ENCODE data around the gene SOX1. TPM values are rescaled to one million over a fixed set of nuclear protein-coding genes. Genes with fewer than 3 reads are reported as not detected.

SOX1 gene
- total RNA-seq, 1 experiment from 2014 or later = not detected

DNA sequence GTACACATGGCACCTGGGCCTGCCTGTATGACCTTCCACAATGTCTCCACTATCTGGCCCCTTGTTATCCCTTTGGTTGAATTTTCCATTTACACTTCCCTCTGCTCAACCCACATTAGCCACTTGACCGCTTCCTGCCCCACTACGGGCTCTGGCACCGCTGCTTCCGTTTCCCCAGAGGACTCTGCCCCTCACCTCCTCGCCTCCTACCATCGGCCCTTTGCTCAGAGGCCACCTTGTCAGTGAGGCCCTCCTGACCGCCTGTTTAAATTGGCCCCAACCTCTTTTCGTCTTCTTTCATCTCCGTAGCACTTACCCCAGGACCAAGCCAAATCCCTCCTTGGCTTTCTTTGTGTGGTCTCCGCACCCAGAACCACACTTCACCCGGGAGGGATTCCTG lies 47.4 kb downstream of the SOX1 start:
- no TSS peak for BruUV-seq (replicated peaks)
- Mint-ChIP-seq H3K4me1 (ENCODE audit: low read depth, unreplicated experiment) (no peaks in the 10 kb centered on the region), H3K27me3 (ENCODE audit: unreplicated experiment) (no peaks in the 10 kb centered on the region), H3K9me3 (ENCODE audit: low read depth, unreplicated experiment) (no peaks in the 10 kb centered on the region), H3K4me3 (ENCODE audit: low read depth, unreplicated experiment) (no peak overlapping the region), H3K27ac (ENCODE audit: unreplicated experiment) (no peak overlapping the region), H3K36me3 (ENCODE audit: insufficient read depth, unreplicated experiment) (no peaks in the 10 kb centered on the region)
- intact Hi-C loops (cut with micrococcal nuclease; ENCODE audit: unreplicated experiment) = no loop called here
- TF ChIP-seq, protein P1, sequence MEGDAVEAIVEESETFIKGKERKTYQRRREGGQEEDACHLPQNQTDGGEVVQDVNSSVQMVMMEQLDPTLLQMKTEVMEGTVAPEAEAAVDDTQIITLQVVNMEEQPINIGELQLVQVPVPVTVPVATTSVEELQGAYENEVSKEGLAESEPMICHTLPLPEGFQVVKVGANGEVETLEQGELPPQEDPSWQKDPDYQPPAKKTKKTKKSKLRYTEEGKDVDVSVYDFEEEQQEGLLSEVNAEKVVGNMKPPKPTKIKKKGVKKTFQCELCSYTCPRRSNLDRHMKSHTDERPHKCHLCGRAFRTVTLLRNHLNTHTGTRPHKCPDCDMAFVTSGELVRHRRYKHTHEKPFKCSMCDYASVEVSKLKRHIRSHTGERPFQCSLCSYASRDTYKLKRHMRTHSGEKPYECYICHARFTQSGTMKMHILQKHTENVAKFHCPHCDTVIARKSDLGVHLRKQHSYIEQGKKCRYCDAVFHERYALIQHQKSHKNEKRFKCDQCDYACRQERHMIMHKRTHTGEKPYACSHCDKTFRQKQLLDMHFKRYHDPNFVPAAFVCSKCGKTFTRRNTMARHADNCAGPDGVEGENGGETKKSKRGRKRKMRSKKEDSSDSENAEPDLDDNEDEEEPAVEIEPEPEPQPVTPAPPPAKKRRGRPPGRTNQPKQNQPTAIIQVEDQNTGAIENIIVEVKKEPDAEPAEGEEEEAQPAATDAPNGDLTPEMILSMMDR (IDR thresholded peaks at IDR 0.05; ENCODE audit: unreplicated experiment) = no peak
- CTCF ChIA-PET = no interaction called here
- no peak for DNase-seq

DNA sequence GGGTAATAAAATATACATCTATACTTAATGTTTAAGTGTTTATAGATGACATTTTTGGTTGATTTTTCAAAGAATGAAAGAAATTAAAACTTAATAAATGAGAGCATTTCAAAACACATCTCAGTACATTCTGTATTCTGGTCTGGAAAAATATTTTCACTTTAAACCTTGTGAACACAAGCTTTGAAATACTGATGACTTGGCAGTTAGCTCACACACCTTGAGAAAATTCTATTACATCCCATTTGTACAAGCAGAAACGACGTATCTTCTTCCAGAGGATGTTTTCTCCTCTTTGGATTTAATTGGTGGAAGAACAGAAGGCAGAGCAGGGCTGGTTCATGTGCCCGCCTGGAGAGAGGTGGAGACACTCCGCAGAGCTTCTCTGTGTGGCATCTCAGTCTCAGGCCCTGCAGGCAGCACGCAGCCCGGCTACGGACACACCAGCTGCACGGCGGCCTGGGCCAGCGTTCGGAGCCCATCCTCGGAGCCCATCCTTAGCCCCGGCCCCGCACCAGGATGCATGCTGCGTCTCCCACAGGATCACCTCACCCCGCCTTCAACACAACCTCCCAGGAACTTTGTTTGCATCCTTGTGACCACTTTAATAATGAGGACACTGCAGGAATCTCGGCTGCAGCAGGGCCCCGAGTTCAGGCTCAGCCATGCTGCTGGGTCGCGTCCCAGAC lies 48.6 kb downstream of the SOX1 start:
- no peak for DNase-seq
- no peaks in the 10 kb centered on the region for H3K4me1 Mint-ChIP-seq (ENCODE audit: low read depth, unreplicated experiment)
- TF ChIP-seq, protein P1 (IDR thresholded peaks at IDR 0.05; ENCODE audit: unreplicated experiment) = no peak
- CTCF ChIA-PET = no interaction called here
- H3K4me3 Mint-ChIP-seq (ENCODE audit: low read depth, unreplicated experiment) = no peak overlapping the region
- no peaks in the 10 kb centered on the region for H3K36me3 Mint-ChIP-seq (ENCODE audit: insufficient read depth, unreplicated experiment)
- intact Hi-C loops (cut with micrococcal nuclease; ENCODE audit: unreplicated experiment) = no loop called here
- H3K27me3 Mint-ChIP-seq (ENCODE audit: unreplicated experiment) = no peaks in the 10 kb centered on the region
- H3K27ac Mint-ChIP-seq (ENCODE audit: unreplicated experiment) = no peak overlapping the region
- no peaks in the 10 kb centered on the region for H3K9me3 Mint-ChIP-seq (ENCODE audit: low read depth, unreplicated experiment)
- BruUV-seq (replicated peaks) = no TSS peak

DNA sequence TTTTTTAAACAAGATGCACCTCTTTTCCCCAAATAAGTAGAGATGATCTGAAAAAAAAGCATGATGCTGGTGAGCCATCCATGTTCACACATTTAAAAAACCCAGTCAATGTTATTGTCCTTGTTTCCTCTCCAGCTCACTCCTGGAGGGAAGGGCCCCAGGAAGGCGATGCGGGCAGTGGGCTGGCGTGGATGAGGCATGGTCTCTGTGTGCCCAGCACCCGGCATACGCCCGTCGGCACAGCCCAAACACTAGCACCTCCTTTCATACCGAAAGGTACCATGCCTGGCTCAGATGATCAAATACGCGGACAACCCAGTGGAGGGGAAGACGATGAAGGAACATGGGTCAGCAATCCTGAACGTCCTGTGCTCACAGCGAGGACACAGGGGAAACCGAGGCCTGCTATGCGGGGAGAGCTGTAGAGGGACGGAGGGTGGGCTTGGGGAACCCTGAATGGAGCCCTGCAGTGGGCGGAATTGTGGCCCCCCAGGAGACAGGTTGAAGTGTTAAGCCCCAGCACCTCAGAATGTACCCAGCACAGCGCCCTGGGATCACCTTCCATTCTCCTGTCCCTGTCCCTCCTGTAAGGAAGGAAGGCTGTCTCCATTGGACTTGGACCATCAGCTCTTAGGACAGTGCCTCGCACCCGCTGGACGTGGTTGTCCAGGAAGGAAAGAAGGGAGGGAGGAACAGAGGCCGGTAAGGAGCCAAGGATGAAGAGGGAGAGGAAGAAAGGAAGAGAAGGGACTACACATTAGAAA lies 49.4 kb downstream of the SOX1 start:
- Mint-ChIP-seq H3K9me3 (ENCODE audit: low read depth, unreplicated experiment) (no peaks in the 10 kb centered on the region), H3K36me3 (ENCODE audit: insufficient read depth, unreplicated experiment) (no peaks in the 10 kb centered on the region), H3K4me3 (ENCODE audit: low read depth, unreplicated experiment) (no peak overlapping the region), H3K27me3 (ENCODE audit: unreplicated experiment) (no peaks in the 10 kb centered on the region), H3K4me1 (ENCODE audit: low read depth, unreplicated experiment) (no peaks in the 10 kb centered on the region), H3K27ac (ENCODE audit: unreplicated experiment) (no peak overlapping the region)
- intact Hi-C loops (cut with micrococcal nuclease; ENCODE audit: unreplicated experiment) = no loop called here
- CTCF ChIA-PET = no interaction called here
- DNase-seq = no peak
- BruUV-seq (replicated peaks) = no TSS peak
- TF ChIP-seq, protein P1 (IDR thresholded peaks at IDR 0.05; ENCODE audit: unreplicated experiment) = no peak

DNA sequence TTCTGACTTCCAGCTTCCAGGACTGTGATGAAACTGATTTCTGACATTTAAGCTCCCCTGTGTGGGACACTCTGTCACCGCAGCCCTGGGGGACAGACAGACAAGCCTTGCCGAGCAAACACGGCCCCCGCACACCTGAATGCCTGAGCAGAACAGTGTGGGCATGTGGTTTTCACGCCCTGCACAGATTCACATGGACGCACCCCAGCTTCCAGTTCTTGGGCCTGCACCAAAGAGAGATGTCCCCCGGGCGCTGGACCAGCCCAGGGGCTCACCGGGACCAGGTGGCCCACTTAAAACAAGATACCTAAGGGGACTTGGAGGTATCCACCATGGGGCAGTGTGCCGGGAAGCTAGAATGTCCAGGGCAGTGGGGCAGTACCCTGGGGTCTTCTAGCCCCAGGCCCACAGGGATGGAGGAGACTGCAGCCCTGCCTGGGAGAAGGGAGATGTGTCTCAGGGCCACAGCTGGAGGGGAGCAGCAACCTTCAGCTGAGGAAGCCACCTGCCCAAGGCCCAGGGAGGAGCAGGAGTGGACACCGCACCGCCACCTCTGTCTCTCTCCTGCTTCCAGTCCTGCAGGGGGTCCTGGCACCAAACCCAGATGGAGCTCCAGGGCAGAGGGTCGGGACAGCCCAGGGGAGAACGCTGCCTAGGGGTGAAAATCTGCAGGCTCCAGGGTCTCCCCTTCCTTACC lies 50.5 kb downstream of the SOX1 start:
- no peaks in the 10 kb centered on the region for H3K36me3 Mint-ChIP-seq (ENCODE audit: insufficient read depth, unreplicated experiment)
- BruUV-seq (replicated peaks) = no TSS peak
- no peaks in the 10 kb centered on the region for H3K4me1 Mint-ChIP-seq (ENCODE audit: low read depth, unreplicated experiment)
- intact Hi-C loops (cut with micrococcal nuclease; ENCODE audit: unreplicated experiment) = no loop called here
- no peak for DNase-seq
- CTCF ChIA-PET = no interaction called here
- TF ChIP-seq, protein P1 (IDR thresholded peaks at IDR 0.05; ENCODE audit: unreplicated experiment) = no peak
- no peaks in the 10 kb centered on the region for H3K27me3 Mint-ChIP-seq (ENCODE audit: unreplicated experiment)
- H3K27ac Mint-ChIP-seq (ENCODE audit: unreplicated experiment) = no peak overlapping the region
- no peaks in the 10 kb centered on the region for H3K9me3 Mint-ChIP-seq (ENCODE audit: low read depth, unreplicated experiment)
- no peak overlapping the region for H3K4me3 Mint-ChIP-seq (ENCODE audit: low read depth, unreplicated experiment)
